ENCODE measurements around the gene RP9.
"Not testable (repeated sequence)": the region's sequence is repeated elsewhere in the genome, so short reads cannot be mapped to it uniquely, and the experiment has no call there.

The RP9 gene

DNA sequence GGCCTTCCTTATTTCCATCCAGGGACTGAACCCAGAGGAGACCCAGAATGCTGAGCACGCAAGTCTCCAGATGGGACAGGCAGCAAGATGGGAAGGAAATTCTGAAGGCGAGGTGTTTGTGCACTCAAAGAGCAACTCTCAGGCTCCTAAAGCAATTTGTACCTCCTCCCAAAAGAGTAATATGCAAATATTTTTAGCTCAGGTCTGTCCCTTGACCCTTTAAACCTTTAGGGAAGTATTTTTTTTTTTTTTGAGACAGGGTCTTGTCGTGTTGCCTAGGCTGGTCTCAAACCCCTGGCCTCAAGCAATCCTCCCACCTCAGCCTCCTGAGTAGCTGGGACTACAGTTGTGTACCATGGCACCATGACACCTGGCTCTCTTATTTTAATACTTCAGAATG lies 8.4 kb downstream of the RP9 start:
- no peak for DNase-seq

GRCh38 chr7:33099154-33099940 lies 9.9 kb downstream of the RP9 start:
- DNase-seq = no peak

- not testable (repeated sequence) for DNase-seq
These were observed 14.4 kb downstream of the RP9 start for GRCh38 chr7:33094745-33095275.

- DNase-seq = no peak
These were observed 15.9 kb downstream of the RP9 start for GRCh38 chr7:33093266-33093665.

- DNase-seq = no peak
These were observed 17.5 kb downstream of the RP9 start for GRCh38 chr7:33091641-33092191.

DNA sequence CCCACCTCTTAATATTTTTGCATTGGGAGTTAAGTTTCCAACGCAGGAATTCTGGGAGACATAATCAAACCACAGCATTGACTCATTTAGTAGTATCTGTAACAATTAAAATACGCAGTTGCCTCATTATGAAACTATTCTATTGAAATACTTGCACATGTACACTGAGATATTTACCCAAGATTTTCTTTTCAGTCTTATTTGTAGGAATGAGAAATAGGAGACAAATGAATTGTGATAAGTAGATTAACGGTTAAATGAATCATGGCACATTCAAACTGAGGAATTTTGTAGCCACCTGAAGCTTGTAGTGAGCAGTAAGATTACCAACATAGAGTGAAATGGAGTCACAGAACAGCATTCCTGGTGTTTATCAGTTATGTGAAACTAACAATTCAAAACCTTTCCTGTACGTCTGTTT lies 18.1 kb downstream of the RP9 start:
- DNase-seq = no peak

DNA sequence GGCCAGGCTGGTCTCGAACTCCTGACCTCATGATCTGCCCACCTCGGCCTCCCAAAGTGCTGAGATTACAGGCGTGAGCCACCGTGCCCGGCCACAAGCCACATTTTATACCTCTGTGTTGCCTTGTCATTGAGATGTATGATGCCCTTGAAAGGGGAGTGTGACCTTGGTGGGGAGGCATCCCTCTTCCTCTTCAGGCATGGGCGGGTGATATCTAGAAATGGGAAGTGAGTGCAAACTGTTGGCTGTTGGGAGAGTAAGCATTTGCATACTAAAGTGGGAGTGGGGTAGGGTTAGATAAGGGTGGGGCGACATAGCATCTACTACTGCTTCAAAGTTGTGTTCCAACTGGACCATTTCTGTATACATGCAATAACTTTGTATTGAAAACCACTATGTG lies 20.1 kb downstream of the RP9 start:
- DNase-seq = no peak

GRCh38 chr7:33087858-33088257 lies 21.3 kb downstream of the RP9 start:
- DNase-seq = no peak

- DNase-seq = no peak
These were observed 21.8 kb downstream of the RP9 start for GRCh38 chr7:33087356-33087755.

DNA sequence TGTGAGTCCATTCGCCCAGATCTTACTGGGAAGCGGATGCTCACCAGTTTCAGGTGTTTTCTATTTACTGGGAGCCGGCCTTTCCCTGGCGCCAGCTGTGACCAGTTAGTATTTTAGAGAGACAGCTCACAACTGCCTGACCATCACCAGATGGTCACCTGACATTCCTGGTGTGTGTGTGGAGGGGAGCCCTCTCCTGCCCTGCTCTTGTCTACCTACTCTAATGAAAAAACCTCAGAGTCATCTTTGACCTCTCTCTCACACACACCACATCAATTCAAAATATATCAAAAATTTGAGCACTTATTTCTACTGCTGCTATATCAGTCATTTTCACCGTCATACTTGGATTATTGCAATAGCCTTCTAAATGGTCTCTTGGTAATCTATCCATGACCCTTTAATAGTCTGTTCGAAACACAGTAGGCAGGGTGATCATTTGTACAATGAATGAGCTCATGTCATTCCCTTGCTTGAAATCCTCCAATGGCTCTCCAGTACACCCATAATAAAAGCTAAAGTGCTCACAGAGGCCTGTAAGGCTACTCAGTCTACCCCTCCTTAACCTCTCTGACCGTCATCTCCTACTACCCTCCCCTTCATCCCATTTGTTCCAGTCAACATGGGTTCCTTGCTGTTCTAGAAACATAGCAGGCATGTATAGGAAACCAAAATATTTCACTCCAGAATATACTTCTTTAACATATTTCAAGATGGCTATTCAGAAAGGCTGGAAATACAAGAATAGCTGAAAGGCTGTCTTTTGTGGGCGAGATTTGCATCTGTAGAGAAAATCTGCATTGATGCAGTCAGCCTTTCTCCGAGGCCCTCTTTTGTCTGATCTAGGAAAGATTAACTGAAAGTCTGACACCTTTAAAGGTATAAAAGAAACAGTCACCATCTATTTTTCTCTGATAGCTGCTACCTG lies 29.2 kb downstream of the RP9 start:
- DNase-seq = no peak

DNA sequence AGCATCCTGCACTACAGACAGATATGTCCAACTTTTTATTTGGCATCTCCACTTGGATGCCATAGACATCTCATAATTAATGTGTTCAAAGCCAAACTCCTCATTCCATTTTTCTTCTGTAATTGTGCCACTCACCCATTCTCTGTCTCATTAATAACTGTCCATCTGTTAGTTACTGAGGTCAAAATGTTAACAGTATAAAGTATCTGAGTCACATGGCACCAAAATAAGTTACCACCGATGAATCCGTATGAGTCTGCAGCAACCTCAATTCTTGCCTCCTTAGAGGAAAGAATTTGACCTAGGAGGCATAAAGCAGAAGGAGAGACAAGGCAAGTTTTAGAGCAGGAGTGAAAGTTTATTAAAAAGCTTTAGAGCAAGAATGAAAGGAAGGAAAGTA lies 30.1 kb downstream of the RP9 start:
- DNase-seq = no peak

DNA sequence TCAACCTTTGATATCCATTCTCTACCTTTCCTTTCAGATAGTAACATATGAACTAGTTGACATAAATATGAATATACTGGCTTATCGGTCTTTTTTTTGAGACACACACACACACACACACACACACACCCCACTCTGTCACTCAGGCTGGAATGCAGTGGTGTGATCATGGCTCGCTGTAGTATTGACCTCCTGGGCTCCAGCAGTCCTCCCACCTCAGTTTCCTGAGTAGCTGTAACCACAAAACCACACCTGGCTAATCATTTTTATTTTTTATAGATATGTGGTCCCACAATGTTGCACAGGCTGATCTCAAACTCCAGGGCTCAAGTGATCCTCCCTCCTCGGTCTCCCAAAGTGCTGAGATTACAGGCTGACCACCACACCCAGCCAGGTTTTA lies 32.5 kb downstream of the RP9 start:
- peak in 1 of 2 donors; percentile 12 for DNase-seq

- no peak for DNase-seq
These were observed 33.2 kb downstream of the RP9 start for GRCh38 chr7:33075818-33076518.

DNA sequence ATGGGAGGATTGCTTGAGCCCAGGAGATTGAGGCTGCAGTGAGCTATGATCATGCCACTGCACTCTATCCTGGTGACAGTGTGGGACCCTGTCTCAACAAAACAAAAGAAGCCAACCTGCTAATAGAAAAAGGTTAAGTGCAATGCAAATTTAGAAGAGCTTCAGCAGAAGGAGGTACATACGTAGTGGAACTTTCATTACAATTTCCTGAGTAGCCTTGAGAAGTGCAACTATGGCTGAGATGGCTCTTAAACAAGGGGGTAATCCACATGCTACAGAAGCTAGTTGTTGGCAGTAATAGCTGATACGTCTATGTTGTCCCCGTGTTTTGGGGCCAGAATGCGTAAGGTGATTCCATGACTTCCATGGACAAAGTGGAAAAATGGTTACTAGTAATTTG lies 36.0 kb downstream of the RP9 start:
- no peak for DNase-seq

DNA sequence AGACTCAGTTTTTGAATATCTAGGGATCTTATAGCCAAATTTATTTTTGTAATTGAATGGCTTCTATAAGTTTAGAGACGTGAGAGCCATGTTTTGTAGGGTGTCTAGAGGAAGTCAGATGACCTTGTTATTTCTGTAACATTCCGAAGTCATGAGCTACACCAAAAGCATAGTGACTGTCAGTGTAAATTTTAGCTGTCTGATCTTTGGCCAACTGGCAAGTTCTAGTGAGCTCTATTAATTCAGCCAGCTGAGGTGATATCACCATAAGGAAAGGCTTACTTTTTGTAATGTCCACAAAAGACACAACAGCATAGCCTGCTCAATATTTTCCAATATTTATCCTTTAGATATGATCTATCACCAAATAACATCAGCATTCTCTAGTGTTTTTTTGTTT lies 36.7 kb downstream of the RP9 start:
- no peak for DNase-seq

- DNase-seq = no peak
These were observed 38.4 kb downstream of the RP9 start for GRCh38 chr7:33070831-33071230.

DNA sequence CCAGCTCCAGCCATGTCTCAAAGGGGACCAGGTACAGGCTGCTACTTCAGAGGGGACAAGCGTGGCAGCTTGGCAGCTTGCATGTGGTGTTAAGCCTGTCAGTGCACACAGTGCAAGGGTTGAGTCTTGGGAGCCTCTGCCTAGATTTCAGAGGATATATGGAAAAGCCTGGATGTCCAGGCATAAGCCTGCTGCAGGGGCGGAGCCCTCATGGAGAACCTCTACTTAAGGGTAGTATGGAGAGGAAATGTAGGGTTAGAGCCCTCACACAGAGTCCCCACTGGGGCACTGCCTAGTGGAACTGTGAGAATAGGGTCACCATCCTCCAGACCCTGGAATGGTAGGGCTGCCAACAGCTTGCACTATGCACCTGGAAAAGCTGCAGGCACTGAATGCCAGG lies 38.9 kb downstream of the RP9 start:
- DNase-seq = no peak

DNA sequence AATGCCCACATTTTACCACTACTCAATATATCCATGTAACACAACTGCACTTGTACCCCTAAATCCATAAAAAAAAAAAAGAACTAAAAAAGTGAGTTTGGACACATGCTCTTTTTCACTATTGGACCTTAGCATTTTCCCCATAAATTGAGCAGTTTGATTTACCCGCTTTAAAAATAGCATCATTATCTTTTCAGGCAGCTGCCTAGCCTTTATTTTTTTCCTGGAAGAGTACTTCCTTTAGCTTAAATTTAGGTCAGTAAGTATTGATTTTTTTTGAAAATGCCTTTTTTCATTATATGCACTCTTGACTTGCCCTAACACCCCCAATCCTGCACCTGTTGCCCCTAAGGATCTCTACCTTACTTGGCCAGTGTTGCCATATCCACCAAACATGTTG lies 41.3 kb downstream of the RP9 start:
- no peak for DNase-seq

DNA sequence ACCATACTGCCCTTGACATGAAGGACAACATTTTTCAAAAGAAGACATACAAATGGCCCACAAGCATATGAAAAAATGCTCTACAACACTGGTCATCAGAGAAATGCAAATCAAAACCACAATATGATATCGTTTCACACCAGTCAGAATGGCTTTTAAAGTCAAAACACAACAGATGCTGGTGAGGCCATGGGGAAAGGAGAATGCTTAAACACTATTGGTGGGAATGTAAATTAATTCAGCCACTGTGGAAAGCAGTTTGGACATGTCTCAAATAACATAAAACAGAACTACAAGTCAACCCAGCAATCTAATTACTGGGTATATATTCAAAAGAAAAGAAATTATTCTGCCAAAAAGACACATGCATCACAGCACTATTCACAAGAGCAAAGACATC lies 42.4 kb downstream of the RP9 start:
- DNase-seq = no peak

DNA sequence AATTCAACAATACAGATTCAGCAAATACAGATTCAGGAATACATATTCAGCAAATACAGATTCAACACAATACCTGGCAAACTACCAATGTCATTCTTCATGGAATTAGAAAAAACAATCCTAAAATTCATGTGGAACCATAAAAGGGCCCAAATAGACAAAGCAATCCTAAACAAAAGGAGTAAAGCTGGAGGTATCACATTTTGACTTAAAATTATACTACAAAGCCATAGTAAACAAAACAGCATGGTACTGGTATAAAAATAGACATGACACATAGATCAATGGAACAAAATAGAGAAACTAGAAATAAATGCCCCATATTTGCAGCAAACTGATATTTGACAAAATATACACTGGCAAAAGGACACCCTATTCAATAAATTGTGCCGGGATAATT lies 43.2 kb downstream of the RP9 start:
- no peak for DNase-seq

DNA sequence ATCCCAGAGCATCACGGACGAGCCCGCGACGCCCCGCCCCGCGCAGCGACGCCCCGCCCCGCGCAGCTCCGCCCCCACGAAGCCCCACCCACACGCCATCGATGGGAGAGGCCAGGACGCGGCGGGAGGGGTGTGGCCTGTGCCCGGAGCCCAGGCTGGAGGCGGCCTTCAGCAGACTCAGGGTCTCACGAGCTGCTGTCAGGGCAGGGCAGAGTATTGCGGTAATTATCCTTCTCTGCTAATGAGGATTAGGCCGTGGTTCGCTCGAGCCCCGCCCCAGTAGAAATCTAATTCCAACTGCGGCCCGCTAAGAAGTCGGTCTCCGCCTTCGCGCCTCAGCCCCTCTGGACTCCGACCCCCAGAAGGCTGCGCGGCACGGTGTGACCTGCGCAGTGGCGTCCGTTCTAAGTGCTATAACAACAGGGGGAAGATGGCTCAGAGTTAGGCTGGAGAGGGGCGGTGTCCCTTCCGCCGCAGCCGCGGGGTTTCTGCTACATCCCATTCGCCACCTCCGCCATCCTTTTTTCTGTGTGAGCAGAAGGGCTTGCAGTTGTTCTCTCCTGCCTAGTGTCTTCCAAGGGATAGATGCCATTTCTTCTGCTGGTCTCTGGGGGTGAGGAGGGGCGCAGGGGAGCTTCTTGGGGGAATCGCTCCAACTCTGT lies 46.3 kb downstream of the RP9 start:
- DNase-seq = peak; percentile 92 to 94

All from CD4-positive, alpha-beta T cell treated with Interferon alpha-2 for 1 hour (primary cell).